Osteoblast (primary cell): ENCODE data around the gene LRRC4C. TPM values are rescaled to one million over a fixed set of nuclear protein-coding genes. Genes with fewer than 3 reads are reported as not detected.

Experiments
- DNase-seq: peaks from one replicate; pipeline ENCODE4 v3.0.0; 2011; ENCODE audit warnings: low spot score, mixed read lengths; ENCODE audit not compliant: insufficient read length; ENCODE audit errors: missing footprints
- H2AFZ ChIP-seq: 2 replicates; pipeline ENCODE4 v1.6.0; 2011; ENCODE audit warnings: mild to moderate bottlenecking, low read length
- H3K27ac ChIP-seq: 2 replicates; pipeline ENCODE4 v1.5.1; 2011; ENCODE audit warnings: mild to moderate bottlenecking, low read depth, low read length, moderate library complexity
- H3K27me3 ChIP-seq: 2 replicates; pipeline ENCODE4 v1.6.0; 2012; ENCODE audit warnings: mild to moderate bottlenecking, control low read depth, inconsistent platforms, low read length, moderate library complexity; ENCODE audit not compliant: insufficient read depth
- H3K36me3 ChIP-seq: 2 replicates; pipeline ENCODE4 v1.5.1; 2011; ENCODE audit warnings: mild to moderate bottlenecking, low read length, control low read depth, moderate library complexity; ENCODE audit not compliant: insufficient read depth
- H3K4me1 ChIP-seq: 2 replicates; pipeline ENCODE4 v1.5.1; 2011; ENCODE audit warnings: mild to moderate bottlenecking, low read length, control low read depth, moderate library complexity; ENCODE audit not compliant: insufficient read depth
- H3K4me2 ChIP-seq: 2 replicates; pipeline ENCODE4 v1.6.0; 2011; ENCODE audit warnings: mild to moderate bottlenecking, low read length; ENCODE audit not compliant: insufficient read depth
- H3K4me3 ChIP-seq: fragments of 200-600 bp; sonication (generic); 3 replicates; pipeline ENCODE4 v1.5.1; 2012; ENCODE audit warnings: mild to moderate bottlenecking, low read length, inconsistent platforms; ENCODE audit not compliant: insufficient read depth
- H3K79me2 ChIP-seq: 2 replicates; pipeline ENCODE4 v1.6.0; 2012; ENCODE audit warnings: mild to moderate bottlenecking, low read length, control low read depth, inconsistent platforms; ENCODE audit not compliant: insufficient read depth
- H3K9me3 ChIP-seq: 2 replicates; pipeline ENCODE4 v1.5.1; 2011; ENCODE audit warnings: low read depth, low read length, control low read depth
- H4K20me1 ChIP-seq: 2 replicates; pipeline ENCODE4 v1.6.0; 2012; ENCODE audit warnings: mild to moderate bottlenecking, low read length, control low read depth; ENCODE audit not compliant: insufficient read depth
- total RNA-seq: library from RNA; depleted of rRNA; stranded (reverse); fragments of >200 nt; gene quantifications from 2 replicates; pipeline ENCODE4 v1.2.3, GENCODE V29; 2012
- TF ChIP-seq, protein P1 (sequence below): IDR thresholded peaks from 2 replicates; pipeline ENCODE4 v1.5.1; 2011; ENCODE audit warnings: mild to moderate bottlenecking, low read depth, low read length, moderate library complexity; ENCODE audit errors: extremely low read depth

Gene LRRC4C
- total RNA-seq, 1 donor = 2.2 TPM

DNA sequence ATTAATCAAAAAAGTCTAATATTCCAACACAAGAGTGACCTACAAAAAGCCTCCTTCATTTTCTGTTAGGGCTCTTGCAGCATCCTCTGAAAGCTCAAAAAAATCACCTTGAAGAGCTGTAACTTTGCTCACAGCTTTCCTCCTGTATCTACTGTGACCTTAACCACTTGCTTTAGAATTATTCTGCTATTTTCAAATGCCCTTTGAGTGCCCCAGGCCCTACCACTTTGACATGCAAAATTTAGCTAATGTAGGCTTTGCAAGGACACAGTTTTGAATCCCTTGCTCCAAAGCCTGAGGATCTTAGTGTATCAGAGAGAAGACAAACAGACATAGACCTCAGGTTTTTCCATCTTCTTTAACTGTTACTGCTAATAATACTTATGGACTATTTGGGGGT is 253.1 kb downstream of the LRRC4C start:
- no peaks in the 10 kb centered on the region for H4K20me1 ChIP-seq

DNA sequence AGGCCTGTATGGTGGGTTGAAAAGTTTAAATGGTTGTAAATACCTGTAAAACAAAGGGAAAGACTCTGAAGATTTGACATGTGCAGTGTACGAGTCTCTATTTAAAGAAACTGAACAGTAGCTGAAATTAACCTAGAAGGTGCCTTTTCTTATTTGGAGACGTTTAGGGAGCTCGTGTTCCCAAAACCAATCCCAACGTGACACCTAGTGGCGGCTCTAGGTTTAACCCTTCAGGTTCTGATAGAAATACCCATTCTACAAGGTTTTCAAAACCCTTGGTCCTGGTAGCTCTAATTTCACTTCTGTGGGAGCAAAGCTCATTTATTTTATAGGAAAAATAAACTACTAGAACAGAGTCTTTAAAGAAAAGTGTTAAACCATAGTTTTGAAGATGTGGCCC is 258.3 kb downstream of the LRRC4C start:
- H4K20me1 ChIP-seq = no peaks in the 10 kb centered on the region
- no peaks in the 10 kb centered on the region for H3K4me1 ChIP-seq
- no peaks in the 10 kb centered on the region for H3K36me3 ChIP-seq
- no peaks in the 10 kb centered on the region for H3K79me2 ChIP-seq
- DNase-seq = no peak
- H3K4me2 ChIP-seq = no peak overlapping the region
- no peaks in the 10 kb centered on the region for H3K9me3 ChIP-seq
- TF ChIP-seq, protein P1, sequence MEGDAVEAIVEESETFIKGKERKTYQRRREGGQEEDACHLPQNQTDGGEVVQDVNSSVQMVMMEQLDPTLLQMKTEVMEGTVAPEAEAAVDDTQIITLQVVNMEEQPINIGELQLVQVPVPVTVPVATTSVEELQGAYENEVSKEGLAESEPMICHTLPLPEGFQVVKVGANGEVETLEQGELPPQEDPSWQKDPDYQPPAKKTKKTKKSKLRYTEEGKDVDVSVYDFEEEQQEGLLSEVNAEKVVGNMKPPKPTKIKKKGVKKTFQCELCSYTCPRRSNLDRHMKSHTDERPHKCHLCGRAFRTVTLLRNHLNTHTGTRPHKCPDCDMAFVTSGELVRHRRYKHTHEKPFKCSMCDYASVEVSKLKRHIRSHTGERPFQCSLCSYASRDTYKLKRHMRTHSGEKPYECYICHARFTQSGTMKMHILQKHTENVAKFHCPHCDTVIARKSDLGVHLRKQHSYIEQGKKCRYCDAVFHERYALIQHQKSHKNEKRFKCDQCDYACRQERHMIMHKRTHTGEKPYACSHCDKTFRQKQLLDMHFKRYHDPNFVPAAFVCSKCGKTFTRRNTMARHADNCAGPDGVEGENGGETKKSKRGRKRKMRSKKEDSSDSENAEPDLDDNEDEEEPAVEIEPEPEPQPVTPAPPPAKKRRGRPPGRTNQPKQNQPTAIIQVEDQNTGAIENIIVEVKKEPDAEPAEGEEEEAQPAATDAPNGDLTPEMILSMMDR = no peak
- H2AFZ ChIP-seq = no peak overlapping the region
- H3K27ac ChIP-seq = no peak overlapping the region
- no peak overlapping the region for H3K4me3 ChIP-seq
- no peaks in the 10 kb centered on the region for H3K27me3 ChIP-seq

More for the DNA sequence above, 253.1 kb downstream of the LRRC4C start:
- no peaks in the 10 kb centered on the region for H3K36me3 ChIP-seq
- no peaks in the 10 kb centered on the region for H3K79me2 ChIP-seq
- peaks cover 3% of the 10 kb centered on the region for H3K9me3 ChIP-seq
- TF ChIP-seq, protein P1 = no peak
- no peak for DNase-seq
- no peak overlapping the region for H2AFZ ChIP-seq
- H3K4me1 ChIP-seq = no peaks in the 10 kb centered on the region
- no peak overlapping the region for H3K4me3 ChIP-seq
- H3K27ac ChIP-seq = no peak overlapping the region
- H3K27me3 ChIP-seq = no peaks in the 10 kb centered on the region
- H3K4me2 ChIP-seq = no peak overlapping the region

DNA sequence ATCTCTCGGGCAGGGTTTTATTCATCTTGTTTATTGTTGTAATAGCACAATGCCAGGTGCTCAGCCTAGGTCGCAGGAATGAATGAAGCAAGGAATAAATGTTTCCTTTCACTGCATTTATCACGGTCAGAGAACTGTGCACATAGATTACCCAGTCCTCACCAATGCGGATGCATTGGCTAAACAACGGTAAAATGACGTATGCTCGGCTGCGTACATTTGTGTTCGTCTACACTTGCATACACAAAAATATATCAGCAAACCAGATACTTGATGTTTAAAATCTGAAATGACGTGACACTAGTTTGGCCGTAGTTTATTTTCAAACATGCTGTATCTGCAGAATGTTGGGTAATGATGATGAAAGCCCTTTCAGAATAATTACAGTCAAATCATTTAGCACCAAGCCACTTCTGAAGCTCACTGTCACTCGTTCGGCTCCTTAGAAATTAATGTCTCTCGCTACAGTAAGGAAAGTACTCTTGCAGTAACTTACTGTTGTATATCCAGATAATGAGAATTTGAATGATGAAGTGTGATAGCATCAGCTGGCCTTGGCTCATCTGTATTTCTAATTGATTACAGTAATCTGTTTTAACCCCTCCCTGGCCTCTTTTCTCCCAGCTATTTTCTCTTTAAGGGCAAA is 268.9 kb downstream of the LRRC4C start:
- peaks cover 7% of the 10 kb centered on the region for H3K9me3 ChIP-seq
- no peaks in the 10 kb centered on the region for H4K20me1 ChIP-seq
- no peaks in the 10 kb centered on the region for H3K27me3 ChIP-seq
- no peak overlapping the region for H3K4me2 ChIP-seq
- DNase-seq = no peak
- H3K36me3 ChIP-seq = no peaks in the 10 kb centered on the region
- no peaks in the 10 kb centered on the region for H3K79me2 ChIP-seq
- TF ChIP-seq, protein P1 = no peak
- no peaks in the 10 kb centered on the region for H3K4me1 ChIP-seq
- H3K27ac ChIP-seq = no peak overlapping the region
- no peak overlapping the region for H2AFZ ChIP-seq
- no peak overlapping the region for H3K4me3 ChIP-seq

DNA sequence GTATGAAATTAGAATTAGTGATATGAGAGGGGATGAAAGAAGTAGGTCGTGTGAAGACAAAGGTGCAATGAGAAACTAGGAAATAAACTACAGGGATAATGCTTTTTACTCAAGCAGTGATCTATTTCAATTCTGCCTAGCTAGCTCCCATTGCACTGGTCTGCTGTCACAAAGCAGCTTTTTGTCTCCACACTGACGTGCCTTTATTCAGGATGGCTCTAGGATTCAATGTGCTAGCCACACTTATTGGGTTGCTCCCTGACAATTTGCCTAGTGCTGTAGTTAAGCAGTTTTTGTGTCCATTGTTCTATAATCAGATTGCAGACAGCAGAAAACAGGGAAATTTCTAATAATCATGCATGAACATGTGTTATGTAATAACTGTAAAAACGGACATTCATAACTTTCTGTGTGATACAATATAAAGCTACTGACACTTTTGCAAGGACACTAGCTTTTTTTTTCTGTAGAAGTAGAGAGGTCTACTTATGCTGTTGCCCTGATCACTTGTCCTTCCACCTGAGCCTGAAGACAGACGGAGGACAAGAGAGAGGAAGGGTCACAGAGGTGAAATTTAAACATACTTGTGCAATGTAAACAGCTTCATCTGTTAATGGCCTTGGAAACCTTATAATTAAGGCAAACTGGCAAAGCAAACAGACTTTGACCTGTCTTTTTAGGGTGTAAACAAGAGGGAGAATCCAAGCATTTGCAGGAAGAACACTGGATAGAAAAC is 269.6 kb downstream of the LRRC4C start:
- no peak overlapping the region for H3K27ac ChIP-seq

More for the DNA sequence above, 269.6 kb downstream of the LRRC4C start:
- Histone ChIP-seq H3K4me1 (no peaks in the 10 kb centered on the region), H3K4me2 (no peak overlapping the region), H4K20me1 (no peaks in the 10 kb centered on the region), H3K9me3 (peaks cover 7% of the 10 kb centered on the region), H3K27me3 (no peaks in the 10 kb centered on the region), H2AFZ (no peak overlapping the region), H3K79me2 (no peaks in the 10 kb centered on the region), H3K4me3 (no peak overlapping the region), H3K36me3 (no peaks in the 10 kb centered on the region)
- TF ChIP-seq, protein P1 = no peak
- no peak for DNase-seq
